ENCODE data around the gene MBOAT1.
"Not testable (repeated sequence)": the region's sequence is repeated elsewhere in the genome, so short reads cannot be mapped to it uniquely, and the experiment has no call there.

MBOAT1 gene

GRCh38 chr6:20182926-20183521 is 29.2 kb downstream of the MBOAT1 start:
- H3K9me3 Mint-ChIP-seq = no peaks in the 10 kb centered on the region
- DNase-seq = no peak
- H3K4me1 Mint-ChIP-seq (ENCODE audit: low read depth in 2 of 2) = peaks cover 5 to 11% of the 10 kb centered on the region in 2 donors
- no peak overlapping the region for H3K4me3 Mint-ChIP-seq
- no peak for ATAC-seq (replicated peaks)
- no peak overlapping the region for H3K27ac Mint-ChIP-seq
- peaks cover 2% of the 10 kb centered on the region for H3K36me3 Mint-ChIP-seq (ENCODE audit: insufficient read depth)
- no peaks in the 10 kb centered on the region for H3K27me3 Mint-ChIP-seq

- no peak for DNase-seq
- Mint-ChIP-seq H3K4me1 (ENCODE audit: low read depth in 2 of 2) (peaks cover 5 to 11% of the 10 kb centered on the region in 2 donors), H3K27ac (no peak overlapping the region), H3K4me3 (no peak overlapping the region), H3K27me3 (no peaks in the 10 kb centered on the region), H3K36me3 (ENCODE audit: insufficient read depth) (peaks cover 2% of the 10 kb centered on the region), H3K9me3 (no peaks in the 10 kb centered on the region)
- ATAC-seq (replicated peaks) = no peak
These were observed 30.2 kb downstream of the MBOAT1 start for GRCh38 chr6:20182069-20182468.

- Mint-ChIP-seq H3K4me1 (ENCODE audit: low read depth in 2 of 2) (peaks cover 5 to 11% of the 10 kb centered on the region in 2 donors), H3K9me3 (no peaks in the 10 kb centered on the region), H3K27ac (no peak overlapping the region), H3K27me3 (no peaks in the 10 kb centered on the region), H3K36me3 (ENCODE audit: insufficient read depth) (peaks cover 2% of the 10 kb centered on the region), H3K4me3 (no peak overlapping the region)
- ATAC-seq (replicated peaks) (no peak), DNase-seq (no peak)
These were observed 31.3 kb downstream of the MBOAT1 start for GRCh38 chr6:20180935-20181334.

- peaks cover 6 to 12% of the 10 kb centered on the region in 2 donors for H3K4me1 Mint-ChIP-seq (ENCODE audit: low read depth in 2 of 2)
- not testable (repeated sequence) for H3K4me3 Mint-ChIP-seq, DNase-seq
These were observed 32.8 kb downstream of the MBOAT1 start for GRCh38 chr6:20179287-20180045.

GRCh38 chr6:20178327-20178726 is 33.9 kb downstream of the MBOAT1 start:
- no peak overlapping the region for H3K4me3 Mint-ChIP-seq
- ATAC-seq (replicated peaks) (no peak), DNase-seq (no peak)
- H3K9me3 Mint-ChIP-seq = no peaks in the 10 kb centered on the region
- H3K27ac Mint-ChIP-seq = no peak overlapping the region
- H3K36me3 Mint-ChIP-seq (ENCODE audit: insufficient read depth) = peaks cover 2% of the 10 kb centered on the region
- peaks cover 17% of the 10 kb centered on the region in 2 donors for H3K4me1 Mint-ChIP-seq (ENCODE audit: low read depth in 2 of 2)
- H3K27me3 Mint-ChIP-seq = no peaks in the 10 kb centered on the region

More at GRCh38 chr6:20179287-20180045, 32.8 kb downstream of the MBOAT1 start:
- H3K27me3 Mint-ChIP-seq; ATAC-seq (replicated peaks); H3K9me3 Mint-ChIP-seq; H3K27ac Mint-ChIP-seq; H3K36me3 Mint-ChIP-seq (ENCODE audit: insufficient read depth): not testable (repeated sequence)

- no peaks in the 10 kb centered on the region for H3K36me3 Mint-ChIP-seq (ENCODE audit: insufficient read depth)
- H3K9me3 Mint-ChIP-seq = no peaks in the 10 kb centered on the region
- peaks cover 16 to 18% of the 10 kb centered on the region in 2 donors for H3K4me1 Mint-ChIP-seq (ENCODE audit: low read depth in 2 of 2)
- no peak for ATAC-seq (replicated peaks)
- H3K27me3 Mint-ChIP-seq = no peaks in the 10 kb centered on the region
- peak overlapping the region in 1 of 2 donors; percentile 26 for H3K4me3 Mint-ChIP-seq
- H3K27ac Mint-ChIP-seq = peak overlapping the region in 1 of 2 donors; percentile 38
- no peak for DNase-seq
These were observed 36.4 kb downstream of the MBOAT1 start for GRCh38 chr6:20175810-20176410.

- H3K27ac Mint-ChIP-seq = peak overlapping the region; percentile 36 to 38
- DNase-seq (no peak), ATAC-seq (replicated peaks) (peak; percentile 80)
- H3K27me3 Mint-ChIP-seq = no peaks in the 10 kb centered on the region
- no peaks in the 10 kb centered on the region for H3K9me3 Mint-ChIP-seq
- peaks cover 26 to 29% of the 10 kb centered on the region in 2 donors for H3K4me1 Mint-ChIP-seq (ENCODE audit: low read depth in 2 of 2)
- H3K36me3 Mint-ChIP-seq (ENCODE audit: insufficient read depth) = no peaks in the 10 kb centered on the region
- H3K4me3 Mint-ChIP-seq = peak overlapping the region; percentile 45 to 57
These were observed 38.2 kb downstream of the MBOAT1 start for GRCh38 chr6:20173833-20174792.

GRCh38 chr6:20172842-20173456 is 39.3 kb downstream of the MBOAT1 start:
- peaks cover 26 to 33% of the 10 kb centered on the region in 2 donors for H3K4me1 Mint-ChIP-seq (ENCODE audit: low read depth in 2 of 2)
- DNase-seq = no peak
- no peaks in the 10 kb centered on the region for H3K36me3 Mint-ChIP-seq (ENCODE audit: insufficient read depth)
- peak overlapping the region in 1 of 2 donors; percentile 36 for H3K27ac Mint-ChIP-seq
- no peak overlapping the region for H3K4me3 Mint-ChIP-seq
- no peak for ATAC-seq (replicated peaks)
- no peaks in the 10 kb centered on the region for H3K9me3 Mint-ChIP-seq
- H3K27me3 Mint-ChIP-seq = no peaks in the 10 kb centered on the region

GRCh38 chr6:20170455-20171148 is 41.7 kb downstream of the MBOAT1 start:
- no peak overlapping the region for H3K4me3 Mint-ChIP-seq

GRCh38 chr6:20169786-20170185 is 42.5 kb downstream of the MBOAT1 start:
- H3K36me3 Mint-ChIP-seq (ENCODE audit: insufficient read depth) = no peaks in the 10 kb centered on the region
- DNase-seq = no peak
- H3K27ac Mint-ChIP-seq = no peak overlapping the region
- H3K27me3 Mint-ChIP-seq = no peaks in the 10 kb centered on the region
- no peak for ATAC-seq (replicated peaks)
- peaks cover 26 to 33% of the 10 kb centered on the region in 2 donors for H3K4me1 Mint-ChIP-seq (ENCODE audit: low read depth in 2 of 2)
- H3K4me3 Mint-ChIP-seq = no peak overlapping the region
- H3K9me3 Mint-ChIP-seq = no peaks in the 10 kb centered on the region

More at GRCh38 chr6:20170455-20171148, 41.7 kb downstream of the MBOAT1 start:
- ATAC-seq (replicated peaks) (no peak), DNase-seq (no peak)
- H3K36me3 Mint-ChIP-seq (ENCODE audit: insufficient read depth) = no peaks in the 10 kb centered on the region
- H3K9me3 Mint-ChIP-seq = no peaks in the 10 kb centered on the region
- no peak overlapping the region for H3K27ac Mint-ChIP-seq
- peaks cover 26 to 33% of the 10 kb centered on the region in 2 donors for H3K4me1 Mint-ChIP-seq (ENCODE audit: low read depth in 2 of 2)
- no peaks in the 10 kb centered on the region for H3K27me3 Mint-ChIP-seq

- Mint-ChIP-seq H3K36me3 (ENCODE audit: insufficient read depth) (no peaks in the 10 kb centered on the region), H3K4me1 (ENCODE audit: low read depth in 2 of 2) (peaks cover 22 to 29% of the 10 kb centered on the region in 2 donors), H3K27ac (peak overlapping the region in 1 of 2 donors; percentile 25), H3K4me3 (no peak overlapping the region), H3K9me3 (no peaks in the 10 kb centered on the region), H3K27me3 (no peaks in the 10 kb centered on the region)
- ATAC-seq (replicated peaks) (no peak), DNase-seq (no peak)
These were observed 43.1 kb downstream of the MBOAT1 start for GRCh38 chr6:20169119-20169557.

GRCh38 chr6:20168690-20169089 is 43.6 kb downstream of the MBOAT1 start:
- Mint-ChIP-seq H3K4me1 (ENCODE audit: low read depth in 2 of 2) (peaks cover 18 to 24% of the 10 kb centered on the region in 2 donors), H3K27ac (peak overlapping the region; percentile 25 to 79), H3K4me3 (no peak overlapping the region), H3K27me3 (no peaks in the 10 kb centered on the region), H3K36me3 (ENCODE audit: insufficient read depth) (no peaks in the 10 kb centered on the region), H3K9me3 (no peaks in the 10 kb centered on the region)
- ATAC-seq (replicated peaks) (no peak), DNase-seq (no peak)
